HCT116 (cell line): Measurements from ENCODE around the gene JOSD1. TPM values are rescaled to one million over a fixed set of nuclear protein-coding genes. Genes with fewer than 3 reads are reported as not detected.

Experiments used
- ATAC-seq: fragments of 200-7000 bp; cut with Tn5 transposase; 2 replicates; pipeline ENCODE4 v1.9.1; 2020; ENCODE audit warnings: mild to moderate bottlenecking, moderate library complexity
- BruUV-seq: library from RNA; stranded (reverse); fragments of 400-500 nt; replicated peaks from 2 replicates; lab custom pipeline; 2021; lab: Mats Ljungman, UMichigan
- CTCF ChIA-PET: fragments of 300-600 bp; sonication (Branson Sonifier 250); formaldehyde crosslinking; loops from one replicate; lab custom pipeline; 2021; ENCODE audit warnings: antibody characterized with exemption; lab: Charles Lee
- POLR2A ChIA-PET: fragments of 300-600, 350-600 bp; sonication (Branson Sonifier 250); formaldehyde crosslinking; loops from one replicate; lab custom pipeline; 2021; ENCODE audit warnings: antibody characterized with exemption; lab: Charles Lee
- RAD21 ChIA-PET, 2 experiments: fragments of 300-600 bp; sonication (Branson Sonifier 250); formaldehyde crosslinking; loops; one replicate each; lab custom pipeline; 2023; ENCODE audit warnings: low total read pairs in 2 of 2; ENCODE audit not compliant: uncharacterized antibody in 2 of 2, unreplicated experiment in 2 of 2, low non-redundant PET in 1 of 2; lab: Charles Lee
- DNase-seq: peaks from one replicate; pipeline ENCODE4 v3.0.0-alpha.2; 2010; ENCODE audit warnings: low read depth, low spot score
- H2AFZ ChIP-seq: fragments of 200-600 bp; shearing (Covaris generic), sonication (generic); 2 replicates; pipeline ENCODE4 v1.6.1; 2017; ENCODE audit warnings: low read depth, mixed run types, mixed read lengths, antibody characterized with exemption, low read length; ENCODE audit not compliant: poor library complexity, severe bottlenecking
- H3K27ac ChIP-seq: 2 replicates; pipeline ENCODE4 v1.5.1; 2012; ENCODE audit warnings: low read depth, low read length
- H3K27me3 ChIP-seq: fragments of 200-600 bp; sonication (generic); 2 replicates; pipeline ENCODE4 v1.6.1; 2016; ENCODE audit warnings: mixed run types, low read length, mixed read lengths; ENCODE audit not compliant: insufficient read depth
- H3K36me3 ChIP-seq, 2 experiments: fragments of 200-500 bp in 1 of 2; fragments of 200-600 bp in 1 of 2; sonication (Bioruptor generic) in 1 of 2; sonication (generic) in 1 of 2; 2 replicates each; pipeline versions ENCODE4 v1.5.1 to v1.6.1; 2014 to 2016; ENCODE audit warnings: low read length in 2 of 2, inconsistent platforms in 1 of 2, mixed read lengths in 1 of 2, mixed run types in 1 of 2; ENCODE audit not compliant: insufficient read depth in 2 of 2, control insufficient read depth in 1 of 2
- H3K4me1 ChIP-seq, 2 experiments: fragments of 200-600 bp in 1 of 2; sonication (generic) in 1 of 2; 2 replicates each; pipeline versions ENCODE4 v1.5.1 to v1.6.1; 2012 to 2017; ENCODE audit warnings: low read length in 2 of 2, inconsistent platforms in 1 of 2, mild to moderate bottlenecking in 1 of 2, mixed read lengths in 1 of 2, mixed run types in 1 of 2, moderate library complexity in 1 of 2; ENCODE audit not compliant: insufficient read depth in 2 of 2, control insufficient read depth in 1 of 2
- H3K4me2 ChIP-seq: fragments of 200-600 bp; sonication (generic); 2 replicates; pipeline ENCODE4 v1.6.1; 2017; ENCODE audit warnings: mixed run types, low read length, mixed read lengths
- H3K4me3 ChIP-seq, 2 experiments: fragments of 200-600 bp in 1 of 2; sonication (generic) in 1 of 2; replicated peaks in 1 of 2; 2 replicates each; pipeline ENCODE4 v1.5.1; 2011 to 2016; ENCODE audit warnings: low read length in 2 of 2, control low read depth in 1 of 2, low read depth in 1 of 2, mild to moderate bottlenecking in 1 of 2, mixed read lengths in 1 of 2, mixed run types in 1 of 2
- H3K79me2 ChIP-seq: fragments of 200-600 bp; sonication (generic); 2 replicates; pipeline ENCODE4 v1.6.1; 2017; ENCODE audit warnings: mild to moderate bottlenecking, mixed run types, low read length, moderate library complexity, mixed read lengths; ENCODE audit not compliant: insufficient read depth
- H3K9ac ChIP-seq: fragments of 200-600 bp; sonication (generic); 2 replicates; pipeline ENCODE4 v1.6.1; 2016; ENCODE audit warnings: low read length, mixed read lengths
- H3K9me2 ChIP-seq: fragments of 200-600 bp; sonication (generic), shearing (Covaris generic); 2 replicates; pipeline ENCODE4 v1.6.1; 2017; ENCODE audit warnings: mixed run types, mild to moderate bottlenecking, moderate library complexity; ENCODE audit not compliant: insufficient read depth
- H3K9me3 ChIP-seq, 2 experiments: fragments of 200-500 bp in 1 of 2; fragments of 200-600 bp in 1 of 2; sonication (Bioruptor generic) in 1 of 2; sonication (generic) in 1 of 2; 2 replicates each; pipeline ENCODE4 v1.6.1; 2014 to 2017; ENCODE audit warnings: low read length in 2 of 2, mixed read lengths in 2 of 2, inconsistent platforms in 1 of 2, low read depth in 1 of 2, mild to moderate bottlenecking in 1 of 2, mixed run types in 1 of 2, moderate library complexity in 1 of 2; ENCODE audit not compliant: control insufficient read depth in 1 of 2, insufficient read depth in 1 of 2
- H4K20me1 ChIP-seq: fragments of 200-600 bp; sonication (generic), shearing (Covaris generic); 2 replicates; pipeline ENCODE4 v1.6.1; 2017; ENCODE audit warnings: mixed run types, mild to moderate bottlenecking, moderate library complexity; ENCODE audit not compliant: insufficient read depth
- CTCF ChIP-seq, 3 experiments: fragments of 200-600 bp in 1 of 3; sonication (generic) in 1 of 3; IDR thresholded peaks in 2 of 3; conservative IDR thresholded peaks in 1 of 3; 2 replicates each; pipeline ENCODE4 v1.5.1; 2012 to 2017; ENCODE audit warnings: low read depth in 2 of 3, low read length in 2 of 3, antibody characterized with exemption in 1 of 3, borderline replicate concordance in 1 of 3, control low read depth in 1 of 3, mild to moderate bottlenecking in 1 of 3, mixed read lengths in 1 of 3, mixed run types in 1 of 3, moderate library complexity in 1 of 3; ENCODE audit not compliant: insufficient read depth in 1 of 3
- EGR1 ChIP-seq: IDR thresholded peaks from 2 replicates; pipeline ENCODE4 v1.6.1; 2012; ENCODE audit warnings: low read depth
- ELF1 ChIP-seq: IDR thresholded peaks from 2 replicates; pipeline ENCODE4 v1.6.1; 2012; ENCODE audit warnings: low read depth, borderline replicate concordance
- EZH2phosphoT487 ChIP-seq: fragments of 200-600 bp; IDR thresholded peaks from 2 replicates; pipeline ENCODE4 v1.6.1; 2018; ENCODE audit warnings: antibody characterized with exemption, borderline replicate concordance
- FOSL1 ChIP-seq: IDR thresholded peaks from 2 replicates; pipeline ENCODE4 v1.6.1; 2012; ENCODE audit warnings: low read depth
- JUND ChIP-seq: IDR thresholded peaks from 2 replicates; pipeline ENCODE4 v1.6.1; 2012
- POLR2AphosphoS5 ChIP-seq: IDR thresholded peaks from 2 replicates; pipeline ENCODE4 v1.6.1; 2011; ENCODE audit warnings: mild to moderate bottlenecking, low read depth, low read length, moderate library complexity
- SIN3A ChIP-seq: IDR thresholded peaks from 2 replicates; pipeline ENCODE4 v1.6.1; 2012; ENCODE audit warnings: low read depth
- YY1 ChIP-seq: IDR thresholded peaks from 2 replicates; pipeline ENCODE4 v1.6.1; 2011; ENCODE audit warnings: low read length, low read depth, moderate library complexity, mild to moderate bottlenecking; ENCODE audit not compliant: insufficient replicate concordance; ENCODE audit errors: extremely low read depth
- ZBTB33 ChIP-seq: IDR thresholded peaks from 2 replicates; pipeline ENCODE4 v1.6.1; 2011; ENCODE audit warnings: mild to moderate bottlenecking, low read length, moderate library complexity; ENCODE audit not compliant: insufficient replicate concordance; ENCODE audit errors: extremely low read depth
- ZFX ChIP-seq: fragments of 450-650 bp; IDR thresholded peaks from 2 replicates; pipeline ENCODE4 v1.6.1; 2017
- ZNF274 ChIP-seq: fragments of 200-500 bp; sonication (Bioruptor generic); IDR thresholded peaks from 2 replicates; pipeline ENCODE4 v1.6.1; 2014; ENCODE audit warnings: mild to moderate bottlenecking, low read depth, low read length, inconsistent platforms
- intact Hi-C: fragments of 100-400 bp; cut with micrococcal nuclease; formaldehyde crosslinking; loops from 2 replicates; pipeline ENCODE4 v1.10.0; 2022
- total RNA-seq: library from RNA; stranded (reverse); gene quantifications from one replicate; pipeline ENCODE4 v1.2.1, GENCODE V29; 2021; ENCODE audit not compliant: unreplicated experiment
- TF ChIP-seq, protein P1 (sequence below): IDR thresholded peaks from 2 replicates; pipeline ENCODE4 v1.6.1; 2012
- TF ChIP-seq, protein P2 (sequence below): IDR thresholded peaks from 2 replicates; pipeline ENCODE4 v1.6.1; 2012; ENCODE audit warnings: low read depth

The JOSD1 gene
- total RNA-seq, 1 experiment from 2014 or later, result 67.3 TPM

DNA sequence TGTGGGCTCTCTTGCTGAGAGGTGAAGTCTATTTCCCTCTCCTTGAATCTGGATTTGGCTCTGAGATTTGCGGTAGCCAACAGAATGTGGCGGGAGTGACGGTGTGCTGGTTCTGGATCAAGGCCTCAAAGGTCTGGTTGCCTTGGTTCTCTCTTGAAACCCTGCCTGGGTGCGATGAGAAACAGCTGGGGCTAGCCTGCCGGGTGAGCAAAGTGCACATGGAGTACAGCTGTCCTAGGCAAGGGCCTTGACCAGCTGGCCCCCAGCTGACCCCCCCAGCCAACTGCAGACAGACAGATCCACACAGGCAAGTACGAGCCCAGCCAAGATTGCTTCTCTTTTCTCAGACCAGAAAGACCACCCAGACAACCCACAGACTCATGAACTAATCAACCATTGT lies 44.2 kb upstream of the JOSD1 start (continued):
- no peak for TF ChIP-seq YY1
- no peak for TF ChIP-seq POLR2AphosphoS5
- TF ChIP-seq ZFX, result no peak
- TF ChIP-seq ZNF274, result no peak
- no peak for TF ChIP-seq JUND
- TF ChIP-seq, protein P1, sequence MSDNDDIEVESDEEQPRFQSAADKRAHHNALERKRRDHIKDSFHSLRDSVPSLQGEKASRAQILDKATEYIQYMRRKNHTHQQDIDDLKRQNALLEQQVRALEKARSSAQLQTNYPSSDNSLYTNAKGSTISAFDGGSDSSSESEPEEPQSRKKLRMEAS, result no peak

DNA sequence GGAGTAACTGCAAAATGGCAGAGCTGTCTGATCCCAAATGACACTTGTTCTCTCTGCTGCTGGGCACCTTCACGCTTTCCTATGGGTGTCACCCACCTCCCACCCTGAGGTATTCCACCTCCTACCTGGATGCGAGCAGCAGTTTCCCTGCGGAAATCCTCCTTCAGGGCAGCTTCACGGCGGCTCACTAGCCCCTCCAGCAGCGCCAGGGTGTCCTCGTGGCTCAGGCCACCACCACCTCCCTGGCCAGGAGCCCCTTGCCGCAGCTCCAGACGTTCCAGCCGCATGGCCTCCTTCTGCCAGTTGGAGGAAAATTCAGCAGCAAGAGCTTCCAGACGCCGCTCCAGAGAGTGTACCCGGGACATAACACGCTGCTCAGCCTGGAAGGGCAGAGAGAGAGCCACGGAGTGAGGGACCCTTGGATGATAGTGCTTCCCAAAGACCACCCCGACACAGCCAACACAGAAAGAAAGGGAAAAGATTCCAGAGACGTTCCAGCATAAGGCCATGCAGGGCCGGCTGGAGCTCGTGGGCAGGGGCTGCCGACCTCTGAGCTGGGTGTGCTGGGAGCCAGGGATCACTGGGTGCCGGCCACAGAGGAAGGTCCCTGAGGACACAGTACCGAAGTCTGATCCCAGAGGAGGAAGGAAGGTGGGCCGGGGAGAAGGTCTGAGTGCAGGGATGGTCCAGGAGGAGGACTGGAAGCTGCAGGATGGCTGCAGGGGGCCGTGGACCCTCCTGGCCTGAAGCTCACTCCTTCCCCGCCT lies 41.6 kb upstream of the JOSD1 start:
- CTCF ChIA-PET, result interaction anchor here (1.2 to 1.4 kb wide), 2 partner anchors 17 to 27 kb away, joined by 3 to 4 read pairs; no protein-coding TSS in a partner anchor
- Histone ChIP-seq H4K20me1 (no peaks in the 10 kb centered on the region), H3K27me3 (no peaks in the 10 kb centered on the region), H3K9me3 (no peaks in the 10 kb centered on the region), H2AFZ (no peak overlapping the region), H3K4me1 (peaks cover 8 to 19% of the 10 kb centered on the region in 2 experiments), H3K4me3 (no peak overlapping the region), H3K36me3 (peaks cover 43 to 62% of the 10 kb centered on the region in 2 experiments), H3K79me2 (no peaks in the 10 kb centered on the region), H3K9me2 (no peaks in the 10 kb centered on the region), H3K4me2 (no peak overlapping the region), H3K9ac (no peak overlapping the region), H3K27ac (no peak overlapping the region)
- RAD21 ChIA-PET, result no interaction called here
- intact Hi-C loops, result no loop called here
- TF ChIP-seq EZH2phosphoT487, result no peak
- TF ChIP-seq ZNF274, result no peak
- TF ChIP-seq, protein P1, result no peak
- TF ChIP-seq CTCF (IDR thresholded peaks at IDR 0.05 in 2 of 3, conservative IDR thresholded peaks at IDR 0.05 in 1 of 3; ENCODE audit: borderline replicate concordance in 1 of 3, insufficient read depth in 1 of 3, low read depth in 2 of 3, low read length in 2 of 3), result no peak
- TF ChIP-seq FOSL1, result no peak
- TF ChIP-seq SIN3A, result no peak
- TF ChIP-seq ZBTB33, result no peak
- TF ChIP-seq EGR1, result no peak
- TF ChIP-seq ZFX, result no peak
- TF ChIP-seq ELF1, result no peak
- TF ChIP-seq, protein P2, sequence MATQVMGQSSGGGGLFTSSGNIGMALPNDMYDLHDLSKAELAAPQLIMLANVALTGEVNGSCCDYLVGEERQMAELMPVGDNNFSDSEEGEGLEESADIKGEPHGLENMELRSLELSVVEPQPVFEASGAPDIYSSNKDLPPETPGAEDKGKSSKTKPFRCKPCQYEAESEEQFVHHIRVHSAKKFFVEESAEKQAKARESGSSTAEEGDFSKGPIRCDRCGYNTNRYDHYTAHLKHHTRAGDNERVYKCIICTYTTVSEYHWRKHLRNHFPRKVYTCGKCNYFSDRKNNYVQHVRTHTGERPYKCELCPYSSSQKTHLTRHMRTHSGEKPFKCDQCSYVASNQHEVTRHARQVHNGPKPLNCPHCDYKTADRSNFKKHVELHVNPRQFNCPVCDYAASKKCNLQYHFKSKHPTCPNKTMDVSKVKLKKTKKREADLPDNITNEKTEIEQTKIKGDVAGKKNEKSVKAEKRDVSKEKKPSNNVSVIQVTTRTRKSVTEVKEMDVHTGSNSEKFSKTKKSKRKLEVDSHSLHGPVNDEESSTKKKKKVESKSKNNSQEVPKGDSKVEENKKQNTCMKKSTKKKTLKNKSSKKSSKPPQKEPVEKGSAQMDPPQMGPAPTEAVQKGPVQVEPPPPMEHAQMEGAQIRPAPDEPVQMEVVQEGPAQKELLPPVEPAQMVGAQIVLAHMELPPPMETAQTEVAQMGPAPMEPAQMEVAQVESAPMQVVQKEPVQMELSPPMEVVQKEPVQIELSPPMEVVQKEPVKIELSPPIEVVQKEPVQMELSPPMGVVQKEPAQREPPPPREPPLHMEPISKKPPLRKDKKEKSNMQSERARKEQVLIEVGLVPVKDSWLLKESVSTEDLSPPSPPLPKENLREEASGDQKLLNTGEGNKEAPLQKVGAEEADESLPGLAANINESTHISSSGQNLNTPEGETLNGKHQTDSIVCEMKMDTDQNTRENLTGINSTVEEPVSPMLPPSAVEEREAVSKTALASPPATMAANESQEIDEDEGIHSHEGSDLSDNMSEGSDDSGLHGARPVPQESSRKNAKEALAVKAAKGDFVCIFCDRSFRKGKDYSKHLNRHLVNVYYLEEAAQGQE, result no peak
- POLR2A ChIA-PET, result interaction anchor here (1.4 to 2.1 kb wide), 2 partner anchors 24 to 37 kb away, joined by 3 to 4 read pairs; partner anchors contain the start of gene GTPBP1
- no peak for DNase-seq
- BruUV-seq, result no TSS peak
- no peak for ATAC-seq
